ENCODE results near the gene ZFAND5.

Gene ZFAND5

GRCh38 chr9:72364679-72365524, at the start of gene ZFAND5:
Gene ZFAND5, minus strand, starts transcription at chr9:72365208. Its CDS starts 4,430 bp downstream, at chr9:72360778.
- DNase-seq: peak; percentile 85 to 95

- DNase-seq: no peak
Measured at GRCh38 chr9:72412483-72413040, 47.6 kb upstream of the ZFAND5 start.

- DNase-seq: no peak
Measured at GRCh38 chr9:72410214-72410613, 45.2 kb upstream of the ZFAND5 start.

GRCh38 chr9:72407114-72407513, 42.1 kb upstream of the ZFAND5 start:
- DNase-seq: no peak

GRCh38 chr9:72402744-72403143, 37.7 kb upstream of the ZFAND5 start:
- no peak for DNase-seq

GRCh38 chr9:72401396-72401795, 36.4 kb upstream of the ZFAND5 start:
- no peak for DNase-seq

- DNase-seq: no peak
Measured at GRCh38 chr9:72400866-72401265, 35.9 kb upstream of the ZFAND5 start.

- DNase-seq: no peak
Measured at GRCh38 chr9:72399391-72399790, 34.4 kb upstream of the ZFAND5 start.

- no peak for DNase-seq
Measured at GRCh38 chr9:72396247-72397091, 31.5 kb upstream of the ZFAND5 start.

GRCh38 chr9:72394066-72394465, 29.1 kb upstream of the ZFAND5 start:
- DNase-seq: no peak

- DNase-seq: no peak
Measured at GRCh38 chr9:72390907-72391306, 25.9 kb upstream of the ZFAND5 start.

- DNase-seq: no peak
Measured at GRCh38 chr9:72386186-72386585, 21.2 kb upstream of the ZFAND5 start.

- no peak for DNase-seq
Measured at GRCh38 chr9:72384710-72385485, 19.9 kb upstream of the ZFAND5 start.

GRCh38 chr9:72383978-72384709, 19.1 kb upstream of the ZFAND5 start:
- DNase-seq: no peak

GRCh38 chr9:72382405-72382804, 17.4 kb upstream of the ZFAND5 start:
- DNase-seq: no peak

GRCh38 chr9:72377041-72377440, 12.0 kb upstream of the ZFAND5 start:
- no peak for DNase-seq

GRCh38 chr9:72371151-72371550, 6.1 kb upstream of the ZFAND5 start:
- no peak for DNase-seq

- DNase-seq: peak; percentile 64 to 74
Measured at GRCh38 chr9:72365525-72366256, 683 bp upstream of the ZFAND5 start.

- DNase-seq: peak in 1 of 2 experiments; percentile 18
Measured at GRCh38 chr9:72363908-72364678, 915 bp downstream of the ZFAND5 start.

- DNase-seq: no peak
Measured at GRCh38 chr9:72363236-72363635, 1.8 kb downstream of the ZFAND5 start.
